ENCODE results near the gene STAT5B.

The STAT5B gene

DNA sequence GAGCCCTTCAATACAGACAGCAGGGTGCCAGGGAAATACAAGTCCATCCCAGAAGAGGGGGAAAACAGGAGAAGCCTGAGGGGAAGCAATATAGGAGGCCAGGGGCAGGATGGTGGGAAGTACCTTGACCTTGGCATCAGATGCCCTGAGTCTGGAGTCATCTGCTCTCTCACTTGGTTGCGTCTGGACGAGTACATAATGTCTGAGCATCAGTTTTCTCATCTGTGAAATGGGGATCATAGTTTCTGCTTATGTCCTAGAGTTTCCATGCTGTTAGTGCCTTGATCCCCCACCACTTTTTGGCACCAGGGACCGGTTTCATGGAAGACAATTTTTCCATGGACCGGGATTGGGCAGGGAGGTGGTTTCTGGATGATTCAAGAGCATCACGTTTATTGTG, 14.4 kb upstream of the STAT5B start:
- TF ChIP-seq, protein P1, sequence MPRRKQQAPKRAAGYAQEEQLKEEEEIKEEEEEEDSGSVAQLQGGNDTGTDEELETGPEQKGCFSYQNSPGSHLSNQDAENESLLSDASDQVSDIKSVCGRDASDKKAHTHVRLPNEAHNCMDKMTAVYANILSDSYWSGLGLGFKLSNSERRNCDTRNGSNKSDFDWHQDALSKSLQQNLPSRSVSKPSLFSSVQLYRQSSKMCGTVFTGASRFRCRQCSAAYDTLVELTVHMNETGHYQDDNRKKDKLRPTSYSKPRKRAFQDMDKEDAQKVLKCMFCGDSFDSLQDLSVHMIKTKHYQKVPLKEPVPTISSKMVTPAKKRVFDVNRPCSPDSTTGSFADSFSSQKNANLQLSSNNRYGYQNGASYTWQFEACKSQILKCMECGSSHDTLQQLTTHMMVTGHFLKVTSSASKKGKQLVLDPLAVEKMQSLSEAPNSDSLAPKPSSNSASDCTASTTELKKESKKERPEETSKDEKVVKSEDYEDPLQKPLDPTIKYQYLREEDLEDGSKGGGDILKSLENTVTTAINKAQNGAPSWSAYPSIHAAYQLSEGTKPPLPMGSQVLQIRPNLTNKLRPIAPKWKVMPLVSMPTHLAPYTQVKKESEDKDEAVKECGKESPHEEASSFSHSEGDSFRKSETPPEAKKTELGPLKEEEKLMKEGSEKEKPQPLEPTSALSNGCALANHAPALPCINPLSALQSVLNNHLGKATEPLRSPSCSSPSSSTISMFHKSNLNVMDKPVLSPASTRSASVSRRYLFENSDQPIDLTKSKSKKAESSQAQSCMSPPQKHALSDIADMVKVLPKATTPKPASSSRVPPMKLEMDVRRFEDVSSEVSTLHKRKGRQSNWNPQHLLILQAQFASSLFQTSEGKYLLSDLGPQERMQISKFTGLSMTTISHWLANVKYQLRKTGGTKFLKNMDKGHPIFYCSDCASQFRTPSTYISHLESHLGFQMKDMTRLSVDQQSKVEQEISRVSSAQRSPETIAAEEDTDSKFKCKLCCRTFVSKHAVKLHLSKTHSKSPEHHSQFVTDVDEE (CRISPR knock-in tag; IDR thresholded peaks at IDR 0.05) = no peak
- TF ChIP-seq BACH2 (CRISPR knock-in tag; IDR thresholded peaks at IDR 0.05; ENCODE audit: borderline replicate concordance) = no peak
- TF ChIP-seq CREB5 (CRISPR knock-in tag; IDR thresholded peaks at IDR 0.05; ENCODE audit: low read depth) = no peak
- no peak for TF ChIP-seq POU6F1 (CRISPR knock-in tag; IDR thresholded peaks at IDR 0.05; ENCODE audit: borderline replicate concordance, low read depth)
- no peak for TF ChIP-seq GLIS3 (CRISPR knock-in tag; IDR thresholded peaks at IDR 0.05)
- TF ChIP-seq ZFP3 (CRISPR knock-in tag; IDR thresholded peaks at IDR 0.05) = no peak
- no peak for TF ChIP-seq TOX (CRISPR knock-in tag; IDR thresholded peaks at IDR 0.05; ENCODE audit: borderline replicate concordance)
- TF ChIP-seq ZNF70 (CRISPR knock-in tag; IDR thresholded peaks at IDR 0.05) = no peak
- TF ChIP-seq, protein P2, sequence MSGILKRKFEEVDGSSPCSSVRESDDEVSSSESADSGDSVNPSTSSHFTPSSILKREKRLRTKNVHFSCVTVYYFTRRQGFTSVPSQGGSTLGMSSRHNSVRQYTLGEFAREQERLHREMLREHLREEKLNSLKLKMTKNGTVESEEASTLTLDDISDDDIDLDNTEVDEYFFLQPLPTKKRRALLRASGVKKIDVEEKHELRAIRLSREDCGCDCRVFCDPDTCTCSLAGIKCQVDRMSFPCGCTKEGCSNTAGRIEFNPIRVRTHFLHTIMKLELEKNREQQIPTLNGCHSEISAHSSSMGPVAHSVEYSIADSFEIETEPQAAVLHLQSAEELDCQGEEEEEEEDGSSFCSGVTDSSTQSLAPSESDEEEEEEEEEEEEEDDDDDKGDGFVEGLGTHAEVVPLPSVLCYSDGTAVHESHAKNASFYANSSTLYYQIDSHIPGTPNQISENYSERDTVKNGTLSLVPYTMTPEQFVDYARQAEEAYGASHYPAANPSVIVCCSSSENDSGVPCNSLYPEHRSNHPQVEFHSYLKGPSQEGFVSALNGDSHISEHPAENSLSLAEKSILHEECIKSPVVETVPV (CRISPR knock-in tag; IDR thresholded peaks at IDR 0.05) = no peak
- ATAC-seq = no peak

DNA sequence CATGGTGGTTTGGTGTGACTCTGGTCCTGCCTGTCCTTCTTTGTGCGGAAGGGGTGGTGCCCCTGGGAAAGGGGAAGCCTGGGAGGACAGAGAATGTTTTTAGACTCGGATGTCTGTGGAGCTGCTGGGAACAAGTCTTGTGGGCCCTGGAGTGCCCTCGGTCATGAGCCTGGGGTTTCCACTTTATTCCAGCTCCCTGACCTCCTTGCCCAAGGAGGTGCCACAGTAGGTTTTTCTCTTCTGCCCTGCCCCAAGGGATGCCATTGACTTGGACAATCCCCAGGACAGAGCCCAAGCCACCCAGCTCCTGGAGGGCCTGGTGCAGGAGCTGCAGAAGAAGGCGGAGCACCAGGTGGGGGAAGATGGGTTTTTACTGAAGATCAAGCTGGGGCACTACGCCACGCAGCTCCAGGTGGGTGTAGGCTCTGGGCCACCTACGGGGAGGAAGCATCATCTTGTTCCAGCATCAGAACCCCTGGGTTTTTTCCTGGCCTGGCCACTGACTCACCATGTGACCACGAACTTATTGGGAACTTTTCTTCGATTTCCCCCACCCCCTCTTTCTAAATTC, 13.5 kb upstream of the STAT5B start:
- TF ChIP-seq TOX (CRISPR knock-in tag; IDR thresholded peaks at IDR 0.05; ENCODE audit: borderline replicate concordance) (no peak), ZNF70 (CRISPR knock-in tag; IDR thresholded peaks at IDR 0.05) (no peak), ESRRG (CRISPR knock-in tag; IDR thresholded peaks at IDR 0.05) (no peak), BACH2 (CRISPR knock-in tag; IDR thresholded peaks at IDR 0.05; ENCODE audit: borderline replicate concordance) (no peak), ZNF565 (CRISPR knock-in tag; conservative IDR thresholded peaks at IDR 0.05; ENCODE audit: low read depth) (no peak), GLIS3 (CRISPR knock-in tag; IDR thresholded peaks at IDR 0.05) (no peak), ISL1 (CRISPR knock-in tag; IDR thresholded peaks at IDR 0.05) (no peak), CREB5 (CRISPR knock-in tag; IDR thresholded peaks at IDR 0.05; ENCODE audit: low read depth) (no peak), ZNF8 (CRISPR knock-in tag; IDR thresholded peaks at IDR 0.05) (no peak), SNAI2 (CRISPR knock-in tag; IDR thresholded peaks at IDR 0.05) (no peak), ARNTL (CRISPR knock-in tag; IDR thresholded peaks at IDR 0.05; ENCODE audit: borderline replicate concordance, low read depth) (no peak), RARB (CRISPR knock-in tag; IDR thresholded peaks at IDR 0.05) (no peak), POU6F1 (CRISPR knock-in tag; IDR thresholded peaks at IDR 0.05; ENCODE audit: borderline replicate concordance, low read depth) (no peak), CSDC2 (CRISPR knock-in tag; IDR thresholded peaks at IDR 0.05) (no peak), ZFP30 (CRISPR knock-in tag; IDR thresholded peaks at IDR 0.05) (no peak)
- TF ChIP-seq, protein P1 (CRISPR knock-in tag; IDR thresholded peaks at IDR 0.05) = no peak
- TF ChIP-seq, protein P3, sequence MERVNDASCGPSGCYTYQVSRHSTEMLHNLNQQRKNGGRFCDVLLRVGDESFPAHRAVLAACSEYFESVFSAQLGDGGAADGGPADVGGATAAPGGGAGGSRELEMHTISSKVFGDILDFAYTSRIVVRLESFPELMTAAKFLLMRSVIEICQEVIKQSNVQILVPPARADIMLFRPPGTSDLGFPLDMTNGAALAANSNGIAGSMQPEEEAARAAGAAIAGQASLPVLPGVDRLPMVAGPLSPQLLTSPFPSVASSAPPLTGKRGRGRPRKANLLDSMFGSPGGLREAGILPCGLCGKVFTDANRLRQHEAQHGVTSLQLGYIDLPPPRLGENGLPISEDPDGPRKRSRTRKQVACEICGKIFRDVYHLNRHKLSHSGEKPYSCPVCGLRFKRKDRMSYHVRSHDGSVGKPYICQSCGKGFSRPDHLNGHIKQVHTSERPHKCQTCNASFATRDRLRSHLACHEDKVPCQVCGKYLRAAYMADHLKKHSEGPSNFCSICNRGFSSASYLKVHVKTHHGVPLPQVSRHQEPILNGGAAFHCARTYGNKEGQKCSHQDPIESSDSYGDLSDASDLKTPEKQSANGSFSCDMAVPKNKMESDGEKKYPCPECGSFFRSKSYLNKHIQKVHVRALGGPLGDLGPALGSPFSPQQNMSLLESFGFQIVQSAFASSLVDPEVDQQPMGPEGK (CRISPR knock-in tag; IDR thresholded peaks at IDR 0.05; ENCODE audit: borderline replicate concordance) = no peak
- TF ChIP-seq, protein P2 (CRISPR knock-in tag; IDR thresholded peaks at IDR 0.05) = no peak

More for the DNA sequence above, 13.5 kb upstream of the STAT5B start:
- ATAC-seq = no peak

Data from SK-N-SH treated with all-trans-retinoic acid at 6 μM for 48 hours (cell line).